Measurements from ENCODE around the gene ATG5.

- TF ChIP-seq ZFP3 (CRISPR knock-in tag; IDR thresholded peaks at IDR 0.05) = no peak
- TF ChIP-seq CSDC2 (CRISPR knock-in tag; IDR thresholded peaks at IDR 0.05) = no peak
- no peak for TF ChIP-seq ARNTL (CRISPR knock-in tag; IDR thresholded peaks at IDR 0.05; ENCODE audit: borderline replicate concordance, low read depth)
Measured at GRCh38 chr6:106318061-106318460, 7.5 kb downstream of the ATG5 start.

All from SK-N-SH treated with all-trans-retinoic acid at 6 μM for 48 hours (cell line).